SJSA1 (cell line): ENCODE data around the gene MYO5B. TPM values are rescaled to one million over a fixed set of nuclear protein-coding genes. Genes with fewer than 3 reads are reported as not detected.

ENCODE experiments used
- DNase-seq, 2 experiments: peaks; one replicate each; pipeline ENCODE4 v3.0.0-alpha.2; 2015 to 2020; ENCODE audit warnings: low spot score in 2 of 2, low read depth in 1 of 2
- H3K27ac ChIP-seq: fragments of 250-450 bp; sonication (Bioruptor Pico); 2 replicates; pipeline ENCODE4 v1.5.1; 2020; ENCODE audit warnings: mild to moderate bottlenecking, moderate library complexity
- H3K27me3 ChIP-seq: fragments of 250-450 bp; sonication (Bioruptor Pico); replicated peaks from 2 replicates; pipeline ENCODE4 v1.5.1; 2020; ENCODE audit warnings: mild to moderate bottlenecking, moderate library complexity
- H3K36me3 ChIP-seq: fragments of 250-450 bp; sonication (Bioruptor Pico); 2 replicates; pipeline ENCODE4 v1.5.1; 2020; ENCODE audit warnings: mild to moderate bottlenecking
- H3K4me1 ChIP-seq: fragments of 250-450 bp; sonication (Bioruptor Pico); replicated peaks from 2 replicates; pipeline ENCODE4 v1.6.1; 2021; ENCODE audit warnings: mild to moderate bottlenecking
- H3K4me3 ChIP-seq: fragments of 250-450 bp; sonication (Bioruptor Pico); 2 replicates; pipeline ENCODE4 v1.5.1; 2020; ENCODE audit warnings: mild to moderate bottlenecking
- H3K9me3 ChIP-seq: fragments of 250-450 bp; sonication (Bioruptor Pico); replicated peaks from 2 replicates; pipeline ENCODE4 v1.5.1; 2020; ENCODE audit warnings: mild to moderate bottlenecking
- total RNA-seq: library from RNA; depleted of rRNA; stranded (reverse); fragments of >200 nt; shearing (Covaris generic); gene quantifications from 2 replicates; pipeline ENCODE4 v1.2.3, GENCODE V29; 2014

The MYO5B gene
- total RNA-seq, 1 experiment from 2014 or later, result 3.4 TPM

- Histone ChIP-seq H3K4me3 (no peak overlapping the region), H3K9me3 (no peaks in the 10 kb centered on the region), H3K4me1 (no peaks in the 10 kb centered on the region), H3K27me3 (peaks cover 18% of the 10 kb centered on the region; the same call in 1 of the 2 replicates), H3K36me3 (no peaks in the 10 kb centered on the region), H3K27ac (no peak overlapping the region)
- no peak for DNase-seq
These were observed 172.0 kb downstream of the MYO5B start for GRCh38 chr18:50022985-50023384.

- no peak for DNase-seq
- no peaks in the 10 kb centered on the region for H3K36me3 ChIP-seq
- H3K27me3 ChIP-seq, result peaks cover 36% of the 10 kb centered on the region
- no peak overlapping the region for H3K27ac ChIP-seq
- H3K4me1 ChIP-seq, result no peaks in the 10 kb centered on the region; the same call in 1 of the 2 replicates
- no peaks in the 10 kb centered on the region for H3K9me3 ChIP-seq
- H3K4me3 ChIP-seq, result no peak overlapping the region
These were observed 180.3 kb downstream of the MYO5B start for GRCh38 chr18:50014606-50015005.

- Histone ChIP-seq H3K27me3 (peaks cover 30% of the 10 kb centered on the region), H3K36me3 (no peaks in the 10 kb centered on the region), H3K4me3 (no peak overlapping the region), H3K4me1 (no peaks in the 10 kb centered on the region; the same call in 1 of the 2 replicates), H3K9me3 (no peaks in the 10 kb centered on the region), H3K27ac (no peak overlapping the region)
- no peak for DNase-seq
These were observed 181.4 kb downstream of the MYO5B start for GRCh38 chr18:50013363-50014138.

GRCh38 chr18:50011813-50012435, 183.0 kb downstream of the MYO5B start:
- Histone ChIP-seq H3K9me3 (no peaks in the 10 kb centered on the region), H3K4me3 (no peak overlapping the region), H3K4me1 (no peaks in the 10 kb centered on the region; the same call in 1 of the 2 replicates)

GRCh38 chr18:50009773-50010335, 185.1 kb downstream of the MYO5B start:
- H3K36me3 ChIP-seq, result no peaks in the 10 kb centered on the region
- H3K4me1 ChIP-seq, result no peaks in the 10 kb centered on the region; the same call in 1 of the 2 replicates
- no peak overlapping the region for H3K4me3 ChIP-seq
- no peaks in the 10 kb centered on the region for H3K9me3 ChIP-seq
- H3K27ac ChIP-seq, result no peak overlapping the region
- DNase-seq, result peak in 1 of 2 experiments; percentile 9
- H3K27me3 ChIP-seq, result peaks cover 2% of the 10 kb centered on the region; the same call in 1 of the 2 replicates

More at GRCh38 chr18:50011813-50012435, 183.0 kb downstream of the MYO5B start:
- peaks cover 18% of the 10 kb centered on the region for H3K27me3 ChIP-seq
- DNase-seq, result no peak
- H3K27ac ChIP-seq, result no peak overlapping the region
- no peaks in the 10 kb centered on the region for H3K36me3 ChIP-seq

- no peaks in the 10 kb centered on the region for H3K36me3 ChIP-seq
- H3K9me3 ChIP-seq, result no peaks in the 10 kb centered on the region
- no peaks in the 10 kb centered on the region; the same call in 1 of the 2 replicates for H3K27me3 ChIP-seq
- H3K27ac ChIP-seq, result no peak overlapping the region
- no peaks in the 10 kb centered on the region; the same call in 1 of the 2 replicates for H3K4me1 ChIP-seq
- H3K4me3 ChIP-seq, result no peak overlapping the region
- no peak for DNase-seq
These were observed 186.6 kb downstream of the MYO5B start for GRCh38 chr18:50008306-50008705.

GRCh38 chr18:50006470-50007046, 188.4 kb downstream of the MYO5B start:
- H3K27me3 ChIP-seq, result peaks cover 5% of the 10 kb centered on the region; the same call in 1 of the 2 replicates

GRCh38 chr18:50004013-50004412, 190.9 kb downstream of the MYO5B start:
- no peaks in the 10 kb centered on the region for H3K36me3 ChIP-seq
- 0 out of 2 replicates have a peak, but pooled peaks cover 3% of the 10 kb centered on the region for H3K4me1 ChIP-seq
- H3K27ac ChIP-seq, result no peak overlapping the region
- no peak for DNase-seq
- H3K4me3 ChIP-seq, result no peak overlapping the region
- no peaks in the 10 kb centered on the region for H3K9me3 ChIP-seq
- H3K27me3 ChIP-seq, result peaks cover 5% of the 10 kb centered on the region; the same call in 1 of the 2 replicates

More at GRCh38 chr18:50006470-50007046, 188.4 kb downstream of the MYO5B start:
- no peaks in the 10 kb centered on the region for H3K9me3 ChIP-seq
- DNase-seq, result no peak
- H3K27ac ChIP-seq, result no peak overlapping the region
- H3K4me1 ChIP-seq, result peaks cover 2% of the 10 kb centered on the region; the same call in 1 of the 2 replicates
- no peak overlapping the region for H3K4me3 ChIP-seq
- no peaks in the 10 kb centered on the region for H3K36me3 ChIP-seq

DNA sequence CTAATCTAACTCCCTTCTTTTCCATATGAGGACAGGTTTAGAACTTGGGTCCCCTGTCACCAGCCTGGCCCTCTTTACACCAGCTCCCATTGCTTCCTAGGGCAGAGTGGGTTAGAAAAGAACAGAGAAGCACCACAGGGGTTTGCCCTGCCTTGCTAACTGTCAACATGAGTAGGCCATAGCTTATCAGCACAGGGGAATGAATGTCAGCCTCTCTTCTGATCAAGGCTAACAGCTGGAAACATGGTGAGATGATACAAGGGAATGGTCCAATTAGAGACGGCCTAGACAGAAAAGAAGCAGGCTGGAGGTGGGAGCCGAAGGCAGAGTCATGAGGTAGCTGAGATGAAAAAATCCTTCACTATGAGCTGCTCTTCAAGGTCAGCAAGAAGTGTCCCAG, 192.2 kb downstream of the MYO5B start:
- Histone ChIP-seq H3K4me3 (no peak overlapping the region), H3K4me1 (0 out of 2 replicates have a peak, but pooled peaks cover 3% of the 10 kb centered on the region), H3K9me3 (no peaks in the 10 kb centered on the region), H3K36me3 (no peaks in the 10 kb centered on the region), H3K27me3 (peaks cover 5% of the 10 kb centered on the region; the same call in 1 of the 2 replicates), H3K27ac (no peak overlapping the region)
- no peak for DNase-seq

- no peaks in the 10 kb centered on the region for H3K9me3 ChIP-seq
- H3K27me3 ChIP-seq, result peaks cover 5% of the 10 kb centered on the region; the same call in 1 of the 2 replicates
- H3K36me3 ChIP-seq, result no peaks in the 10 kb centered on the region
- H3K4me1 ChIP-seq, result 0 out of 2 replicates have a peak, but pooled peaks cover 3% of the 10 kb centered on the region
- no peak overlapping the region for H3K4me3 ChIP-seq
- H3K27ac ChIP-seq, result no peak overlapping the region
- DNase-seq, result no peak
These were observed 194.7 kb downstream of the MYO5B start for GRCh38 chr18:50000227-50000626.

GRCh38 chr18:49999128-49999527, 195.8 kb downstream of the MYO5B start:
- Histone ChIP-seq H3K4me3 (no peak overlapping the region), H3K27ac (no peak overlapping the region), H3K27me3 (peaks cover 5% of the 10 kb centered on the region; the same call in 1 of the 2 replicates), H3K9me3 (no peaks in the 10 kb centered on the region), H3K36me3 (no peaks in the 10 kb centered on the region), H3K4me1 (0 out of 2 replicates have a peak, but pooled peaks cover 3% of the 10 kb centered on the region)
- no peak for DNase-seq

DNA sequence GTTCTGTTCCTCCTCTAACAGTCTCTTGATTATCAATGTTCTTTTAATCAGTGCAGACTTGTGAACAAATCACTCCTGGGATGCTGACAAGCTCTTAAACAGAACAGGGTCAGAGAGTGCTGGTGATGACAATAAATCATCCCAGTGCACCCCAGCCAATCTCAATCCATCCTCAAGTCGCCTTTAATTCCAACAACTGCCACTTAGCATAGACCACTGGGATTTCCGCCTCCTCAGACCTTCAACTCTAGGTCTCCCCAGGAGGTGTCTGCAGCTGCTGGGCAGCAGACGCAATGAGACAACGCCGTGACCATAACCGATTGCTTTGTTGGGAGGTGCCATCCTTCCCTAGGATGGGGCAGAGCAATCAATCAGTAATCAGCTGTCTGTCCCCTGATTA, 197.4 kb downstream of the MYO5B start:
- DNase-seq, result no peak
- no peaks in the 10 kb centered on the region for H3K9me3 ChIP-seq

GRCh38 chr18:49994410-49994809, 200.5 kb downstream of the MYO5B start:
- peaks cover 5% of the 10 kb centered on the region; the same call in 1 of the 2 replicates for H3K27me3 ChIP-seq
- H3K27ac ChIP-seq, result no peak overlapping the region
- no peak for DNase-seq
- H3K4me1 ChIP-seq, result no peaks in the 10 kb centered on the region
- no peaks in the 10 kb centered on the region for H3K9me3 ChIP-seq
- H3K4me3 ChIP-seq, result no peak overlapping the region
- no peaks in the 10 kb centered on the region for H3K36me3 ChIP-seq

More for the DNA sequence above, 197.4 kb downstream of the MYO5B start:
- Histone ChIP-seq H3K27ac (no peak overlapping the region), H3K36me3 (no peaks in the 10 kb centered on the region), H3K27me3 (peaks cover 5% of the 10 kb centered on the region; the same call in 1 of the 2 replicates), H3K4me3 (no peak overlapping the region), H3K4me1 (0 out of 2 replicates have a peak, but pooled peaks cover 3% of the 10 kb centered on the region)
